H1 (cell line): ENCODE results near the gene BCAM. TPM values are rescaled to one million over a fixed set of nuclear protein-coding genes. Genes with fewer than 3 reads are reported as not detected.

ENCODE experiments used
- CTCF ChIA-PET: fragments of 300-600 bp; sonication (Branson Sonifier 250); formaldehyde crosslinking; loops from one replicate; lab custom pipeline; 2021; ENCODE audit not compliant: partially characterized antibody; lab: Charles Lee
- POLR2A ChIA-PET: fragments of 300-600 bp; sonication (Branson Sonifier 250); formaldehyde crosslinking; loops from one replicate; lab custom pipeline; 2021; ENCODE audit warnings: inconsistent platforms; ENCODE audit not compliant: partially characterized antibody; lab: Charles Lee
- DNase-seq, 2 experiments: peaks; one replicate each; pipeline versions ENCODE4 v3.0.0 to v3.0.0-alpha.2; 2010 to 2022; ENCODE audit warnings: low spot score in 2 of 2, low read depth in 1 of 2, mixed read lengths in 1 of 2
- FAIRE-seq: peaks from 2 replicates; lab custom pipeline; 2011; peaks lifted over from hg19 to GRCh38; lab: Jason Lieb, UNC
- H2AFZ ChIP-seq: 2 replicates; pipeline ENCODE4 v1.8.1; 2012; ENCODE audit warnings: low read length, inconsistent platforms
- H2AK5ac ChIP-seq: 2 replicates; pipeline ENCODE4 v1.6.1; 2013; ENCODE audit warnings: low read depth, low read length
- H2BK120ac ChIP-seq: replicated peaks from 2 replicates; pipeline ENCODE3; 2013; ENCODE audit warnings: low read depth, low read length, inconsistent platforms
- H2BK12ac ChIP-seq: 2 replicates; pipeline ENCODE4 v1.6.1; 2013; ENCODE audit warnings: low read depth, low read length
- H2BK15ac ChIP-seq: 2 replicates; pipeline ENCODE4 v1.6.1; 2013; ENCODE audit warnings: low read length
- H2BK20ac ChIP-seq: 2 replicates; pipeline ENCODE4 v1.6.1; 2013; ENCODE audit warnings: low read length
- H2BK5ac ChIP-seq: 2 replicates; pipeline ENCODE4 v1.6.1; 2013; ENCODE audit warnings: low read depth, low read length
- H3K14ac ChIP-seq: 2 replicates; pipeline ENCODE4 v1.6.1; 2013; ENCODE audit warnings: inconsistent platforms; ENCODE audit not compliant: insufficient read length
- H3K18ac ChIP-seq: 2 replicates; pipeline ENCODE4 v1.6.1; 2013; ENCODE audit warnings: low read length; ENCODE audit errors: extremely low read depth
- H3K23ac ChIP-seq: 2 replicates; pipeline ENCODE4 v1.6.1; 2013; ENCODE audit warnings: inconsistent platforms; ENCODE audit not compliant: insufficient read length
- H3K23me2 ChIP-seq: 2 replicates; pipeline ENCODE4 v1.6.1; 2013; ENCODE audit warnings: low read depth, low read length
- H3K27ac ChIP-seq: 2 replicates; pipeline ENCODE4 v1.6.1; 2011; ENCODE audit warnings: low read depth, low read length, inconsistent platforms
- H3K27me3 ChIP-seq, 4 experiments: replicated peaks in 1 of 4; 1 replicate in 1 of 4; 2 replicates in 3 of 4; pipeline versions ENCODE4 v1.6.1 to v1.8.1; 2011 to 2013; ENCODE audit warnings: low read length in 3 of 4, mild to moderate bottlenecking in 3 of 4, inconsistent platforms in 2 of 4, mixed read lengths in 2 of 4, moderate library complexity in 1 of 4; ENCODE audit not compliant: control insufficient read depth in 3 of 4, insufficient read depth in 3 of 4; ENCODE audit errors: extremely low read depth in 1 of 4
- H3K36me3 ChIP-seq, 4 experiments: 2 replicates each; pipeline versions ENCODE4 v1.6.1 to v1.8.1; 2011 to 2013; ENCODE audit warnings: mild to moderate bottlenecking in 4 of 4, low read length in 3 of 4, moderate library complexity in 2 of 4, control low read depth in 1 of 4, inconsistent platforms in 1 of 4; ENCODE audit not compliant: insufficient read depth in 4 of 4, control insufficient read depth in 2 of 4
- H3K4ac ChIP-seq: replicated peaks from 2 replicates; pipeline ENCODE3; 2013; ENCODE audit warnings: low read length, low read depth, mixed read lengths, inconsistent platforms; ENCODE audit not compliant: insufficient read length
- H3K4me1 ChIP-seq, 4 experiments: replicated peaks in 1 of 4; 1 replicate in 1 of 4; 2 replicates in 3 of 4; pipeline versions ENCODE4 v1.6.1 to v1.8.1; 2011 to 2013; ENCODE audit warnings: low read length in 3 of 4, inconsistent platforms in 2 of 4, mixed read lengths in 1 of 4; ENCODE audit not compliant: insufficient read depth in 4 of 4, control insufficient read depth in 3 of 4
- H3K4me2 ChIP-seq, 2 experiments: 2 replicates each; pipeline versions ENCODE4 v1.6.1 to v1.8.1; 2011 to 2013; ENCODE audit warnings: low read depth in 2 of 2, low read length in 2 of 2, control low read depth in 1 of 2, inconsistent platforms in 1 of 2, mild to moderate bottlenecking in 1 of 2; ENCODE audit not compliant: insufficient read depth in 1 of 2
- H3K4me3 ChIP-seq, 4 experiments: fragments of 200-600, 300-600 bp in 1 of 4; sonication (generic), shearing (Covaris generic), sonication (Bioruptor Twin) in 1 of 4; 2 replicates each; pipeline versions ENCODE4 v1.5.1 to v1.8.1; 2011 to 2016; ENCODE audit warnings: low read length in 4 of 4, low read depth in 3 of 4, control low read depth in 2 of 4, inconsistent platforms in 2 of 4, mild to moderate bottlenecking in 2 of 4, mixed read lengths in 1 of 4, moderate library complexity in 1 of 4; ENCODE audit not compliant: insufficient read depth in 2 of 4; ENCODE audit errors: extremely low read depth in 1 of 4
- H3K56ac ChIP-seq: replicated peaks from 2 replicates; pipeline ENCODE3; 2013; ENCODE audit warnings: low read depth, mild to moderate bottlenecking, mixed read lengths, low read length, inconsistent platforms; ENCODE audit not compliant: insufficient read length
- H3K79me1 ChIP-seq: 2 replicates; pipeline ENCODE4 v1.6.1; 2013; ENCODE audit warnings: low read depth, low read length, control low read depth
- H3K79me2 ChIP-seq, 2 experiments: 2 replicates each; pipeline versions ENCODE4 v1.6.1 to v1.8.1; 2012 to 2013; ENCODE audit warnings: low read length in 2 of 2, mild to moderate bottlenecking in 2 of 2, inconsistent platforms in 1 of 2; ENCODE audit not compliant: insufficient read depth in 2 of 2, control insufficient read depth in 1 of 2
- H3K9ac ChIP-seq, 4 experiments: replicated peaks in 1 of 4; 1 replicate in 1 of 4; 2 replicates in 3 of 4; pipeline versions ENCODE4 v1.6.1 to v1.8.1; 2011 to 2013; ENCODE audit warnings: low read depth in 3 of 4, low read length in 3 of 4, control low read depth in 2 of 4, mild to moderate bottlenecking in 2 of 4, moderate library complexity in 2 of 4, inconsistent platforms in 1 of 4; ENCODE audit errors: extremely low read depth in 1 of 4
- H3K9me3 ChIP-seq, 2 experiments: 2 replicates each; pipeline versions ENCODE4 v1.6.1 to v1.8.1; 2012 to 2013; ENCODE audit warnings: mild to moderate bottlenecking in 2 of 2, moderate library complexity in 2 of 2, control low read depth in 1 of 2, inconsistent platforms in 1 of 2, low read depth in 1 of 2, low read length in 1 of 2, mixed read lengths in 1 of 2; ENCODE audit not compliant: insufficient read depth in 2 of 2
- H4K20me1 ChIP-seq, 2 experiments: replicated peaks in 1 of 2; 2 replicates each; pipeline versions ENCODE3 to v1.8.1; 2011 to 2013; ENCODE audit warnings: inconsistent platforms in 2 of 2, low read length in 2 of 2, mild to moderate bottlenecking in 1 of 2; ENCODE audit not compliant: insufficient read depth in 2 of 2, control insufficient read depth in 1 of 2
- H4K5ac ChIP-seq: 2 replicates; pipeline ENCODE4 v1.6.1; 2013; ENCODE audit warnings: low read length, low read depth, mixed read lengths, inconsistent platforms; ENCODE audit not compliant: insufficient read length
- H4K8ac ChIP-seq: 2 replicates; pipeline ENCODE4 v1.8.0; 2013; ENCODE audit warnings: mild to moderate bottlenecking, moderate library complexity, low read length, inconsistent platforms; ENCODE audit not compliant: insufficient read depth; ENCODE audit errors: extremely low read depth
- H4K91ac ChIP-seq: replicated peaks from 2 replicates; pipeline ENCODE3; 2013; ENCODE audit warnings: low read length, mixed read lengths, inconsistent platforms; ENCODE audit not compliant: insufficient read length
- ASH2L ChIP-seq: fragments of 200-600, 300-600 bp; sonication (generic); IDR thresholded peaks from one replicate; pipeline ENCODE4 v1.7.1; 2017; ENCODE audit warnings: low read length
- ATF2 ChIP-seq: IDR thresholded peaks from 2 replicates; pipeline ENCODE4 v1.6.1; 2012; ENCODE audit warnings: low read length, inconsistent platforms
- BACH1 ChIP-seq: IDR thresholded peaks from 2 replicates; pipeline ENCODE4 v1.6.1; 2012; ENCODE audit warnings: low read length, improper control_type of control experiment
- CREB1 ChIP-seq: IDR thresholded peaks from 2 replicates; pipeline ENCODE4 v1.6.1; 2012; ENCODE audit warnings: inconsistent platforms
- FOSL1 ChIP-seq: IDR thresholded peaks from 2 replicates; pipeline ENCODE4 v1.6.1; 2011; ENCODE audit warnings: mild to moderate bottlenecking, low read depth, low read length, moderate library complexity; ENCODE audit not compliant: insufficient read depth
- GABPA ChIP-seq: IDR thresholded peaks from 2 replicates; pipeline ENCODE4 v1.6.1; 2011; ENCODE audit warnings: mild to moderate bottlenecking, low read length, moderate library complexity, borderline replicate concordance; ENCODE audit not compliant: insufficient read depth
- GTF2F1 ChIP-seq: IDR thresholded peaks from 2 replicates; pipeline ENCODE4 v1.6.1; 2012; ENCODE audit warnings: low read depth, low read length, improper control_type of control experiment, borderline replicate concordance
- NANOG ChIP-seq: IDR thresholded peaks from 2 replicates; pipeline ENCODE4 v1.6.1; 2011; ENCODE audit warnings: low read length, low read depth, mild to moderate bottlenecking, inconsistent platforms; ENCODE audit not compliant: insufficient read depth, poor library complexity, severe bottlenecking
- POLR2A ChIP-seq, 2 experiments: IDR thresholded peaks; 1 replicate in 1 of 2; 2 replicates in 1 of 2; pipeline ENCODE4 v1.6.1; 2011; ENCODE audit warnings: low read depth in 2 of 2, low read length in 2 of 2, mild to moderate bottlenecking in 2 of 2; ENCODE audit errors: control extremely low read depth in 1 of 2
- POLR2AphosphoS5 ChIP-seq: IDR thresholded peaks from 2 replicates; pipeline ENCODE4 v1.6.1; 2011; ENCODE audit warnings: low read depth, low read length
- TAF1 ChIP-seq: IDR thresholded peaks from 2 replicates; pipeline ENCODE4 v1.6.1; 2011; ENCODE audit warnings: mild to moderate bottlenecking, low read depth, low read length
- TBP ChIP-seq: IDR thresholded peaks from 2 replicates; pipeline ENCODE4 v1.6.1; 2011; ENCODE audit warnings: low read depth, low read length, improper control_type of control experiment
- WGBS, 2 experiments: shearing (Covaris generic) in 1 of 2; methylation state at CpG; one replicate each; pipeline versions ENCODE4 v1.1.6 to v1.1.7; 2013 to 2015; ENCODE audit warnings: low lambda C conversion rate in 2 of 2, mixed read lengths in 2 of 2, inconsistent platforms in 1 of 2, low coverage in 1 of 2, missing lambda C conversion rate in 1 of 2; ENCODE audit not compliant: insufficient replicate concordance in 2 of 2, insufficient coverage in 1 of 2, insufficient read length in 1 of 2; ENCODE audit errors: extremely low coverage in 1 of 2, missing lambda C conversion rate in 1 of 2; 5-methylcytosine and 5-hydroxymethylcytosine counted together
- polyA plus RNA-seq, 7 experiments: library from polyadenylated mRNA; depleted of rRNA in 3 of 7; stranded (reverse) in 5 of 7; unstranded in 2 of 7; fragments of >200 nt in 5 of 7; fragments of 200-250 nt in 2 of 7; gene quantifications; 1 replicate in 5 of 7; 2 replicates in 1 of 7; 4 replicates in 1 of 7; pipeline versions ENCODE4 v1.2.1 to v1.2.3, GENCODE V29; 2011 to 2013; ENCODE audit warnings: missing spikeins in 2 of 7, mixed read lengths in 2 of 7
- total RNA-seq: library from RNA; stranded (reverse); fragmentation: NEBNext Ultra II Directional; extraction: Animal tissue kit (Norgen Biotek cat#: 25700); gene quantifications from 2 replicates; pipeline ENCODE4 v1.2.1, GENCODE V29; 2021

BCAM gene
- total and polyA plus RNA-seq, 2 of the 8 experiments (the other 6 are each of a cell fraction or from before 2014, with no cell fraction given) = 32.5 to 81.4 TPM

GRCh38 chr19:44795398-44795987, 13.4 kb upstream of the BCAM start:
- CTCF ChIA-PET = interaction anchor here (1.0 to 9.2 kb wide), 10 partner anchors 9 to 225 kb away, joined by 3 to 80 read pairs (median 4); no protein-coding TSS in a partner anchor
- Histone ChIP-seq H3K18ac (no peak overlapping the region), H3K23me2 (0 out of 2 replicates have a peak, but pooled peaks cover 1% of the 10 kb centered on the region), H2AFZ (no peak overlapping the region), H4K5ac (no peak overlapping the region), H4K91ac (no peak overlapping the region), H4K20me1 (no peaks in the 10 kb centered on the region), H2BK12ac (0 out of 2 replicates have a peak overlapping the region, but pooled peaks have one; percentile 60), H3K79me2 (no peaks in the 10 kb centered on the region), H3K14ac (no peak overlapping the region), H3K23ac (no peak overlapping the region), H2BK20ac (peak overlapping the region; percentile 48; the same call in 1 of the 2 replicates), H3K79me1 (no peaks in the 10 kb centered on the region), H3K4me1 (peaks cover 5 to 10% (median 6%) of the 10 kb centered on the region in 4 experiments; a peak in 6 of 7 replicates), H2BK15ac (no peak overlapping the region), H3K4me3 (no peak overlapping the region), H3K4ac (peak overlapping the region; percentile 53), H3K56ac (no peak overlapping the region), H4K8ac (no peak overlapping the region), H3K4me2 (no peak overlapping the region), H2BK5ac (no peak overlapping the region), H3K27ac (no peak overlapping the region), H3K36me3 (peaks cover 0 to 23% (median 7%) of the 10 kb centered on the region in 4 experiments; a peak in 5 of 8 replicates), H3K9me3 (no peaks in the 10 kb centered on the region), H3K9ac (no peak overlapping the region; a peak in 1 of 7 replicates), H2AK5ac (no peak overlapping the region), H3K27me3 (no peaks in the 10 kb centered on the region), H2BK120ac (no peak overlapping the region)
- FAIRE-seq (no peak), DNase-seq (no peak)
- no peak for TF ChIP-seq TAF1
- TF ChIP-seq TBP = no peak
- no peak for TF ChIP-seq GTF2F1
- no peak for TF ChIP-seq POLR2AphosphoS5
- TF ChIP-seq FOSL1 = no peak
- TF ChIP-seq GABPA = no peak
- TF ChIP-seq BACH1 = no peak
- no peak for TF ChIP-seq ATF2
- no peak for TF ChIP-seq NANOG
- no peak for TF ChIP-seq POLR2A (IDR thresholded peaks at IDR 0.05; ENCODE audit: control extremely low read depth in 1 of 2, low read depth in 2 of 2, low read length in 2 of 2)
- no peak for TF ChIP-seq CREB1
- TF ChIP-seq ASH2L = no peak
- 95% methylated on average over 13 of the region's 13 CpGs; no CpG with 5 or more reads in 1 of the 2 experiments for WGBS, 2 experiments
- POLR2A ChIA-PET = interaction anchor here (1.0 to 2.2 kb wide), 9 partner anchors 9 to 97 kb away, joined by 3 to 8 read pairs (median 6); partner anchors contain the start of gene BCAM
